Osteoblast (primary cell): ENCODE data around the gene C1QL4. TPM values are rescaled to one million over a fixed set of nuclear protein-coding genes. Genes with fewer than 3 reads are reported as not detected.

Experiments
- DNase-seq: peaks from one replicate; pipeline ENCODE4 v3.0.0; 2011; ENCODE audit warnings: low spot score, mixed read lengths; ENCODE audit not compliant: insufficient read length; ENCODE audit errors: missing footprints
- H2AFZ ChIP-seq: 2 replicates; pipeline ENCODE4 v1.6.0; 2011; ENCODE audit warnings: mild to moderate bottlenecking, low read length
- H3K27ac ChIP-seq: 2 replicates; pipeline ENCODE4 v1.5.1; 2011; ENCODE audit warnings: mild to moderate bottlenecking, low read depth, low read length, moderate library complexity
- H3K27me3 ChIP-seq: 2 replicates; pipeline ENCODE4 v1.6.0; 2012; ENCODE audit warnings: mild to moderate bottlenecking, control low read depth, inconsistent platforms, low read length, moderate library complexity; ENCODE audit not compliant: insufficient read depth
- H3K36me3 ChIP-seq: 2 replicates; pipeline ENCODE4 v1.5.1; 2011; ENCODE audit warnings: mild to moderate bottlenecking, low read length, control low read depth, moderate library complexity; ENCODE audit not compliant: insufficient read depth
- H3K4me1 ChIP-seq: 2 replicates; pipeline ENCODE4 v1.5.1; 2011; ENCODE audit warnings: mild to moderate bottlenecking, low read length, control low read depth, moderate library complexity; ENCODE audit not compliant: insufficient read depth
- H3K4me2 ChIP-seq: 2 replicates; pipeline ENCODE4 v1.6.0; 2011; ENCODE audit warnings: mild to moderate bottlenecking, low read length; ENCODE audit not compliant: insufficient read depth
- H3K4me3 ChIP-seq: fragments of 200-600 bp; sonication (generic); 3 replicates; pipeline ENCODE4 v1.5.1; 2012; ENCODE audit warnings: mild to moderate bottlenecking, low read length, inconsistent platforms; ENCODE audit not compliant: insufficient read depth
- H3K79me2 ChIP-seq: 2 replicates; pipeline ENCODE4 v1.6.0; 2012; ENCODE audit warnings: mild to moderate bottlenecking, low read length, control low read depth, inconsistent platforms; ENCODE audit not compliant: insufficient read depth
- H3K9me3 ChIP-seq: 2 replicates; pipeline ENCODE4 v1.5.1; 2011; ENCODE audit warnings: low read depth, low read length, control low read depth
- H4K20me1 ChIP-seq: 2 replicates; pipeline ENCODE4 v1.6.0; 2012; ENCODE audit warnings: mild to moderate bottlenecking, low read length, control low read depth; ENCODE audit not compliant: insufficient read depth
- total RNA-seq: library from RNA; depleted of rRNA; stranded (reverse); fragments of >200 nt; gene quantifications from 2 replicates; pipeline ENCODE4 v1.2.3, GENCODE V29; 2012
- TF ChIP-seq, protein P1 (sequence below): IDR thresholded peaks from 2 replicates; pipeline ENCODE4 v1.5.1; 2011; ENCODE audit warnings: mild to moderate bottlenecking, low read depth, low read length, moderate library complexity; ENCODE audit errors: extremely low read depth

The C1QL4 gene
- total RNA-seq, 1 donor = 0.36 TPM

DNA sequence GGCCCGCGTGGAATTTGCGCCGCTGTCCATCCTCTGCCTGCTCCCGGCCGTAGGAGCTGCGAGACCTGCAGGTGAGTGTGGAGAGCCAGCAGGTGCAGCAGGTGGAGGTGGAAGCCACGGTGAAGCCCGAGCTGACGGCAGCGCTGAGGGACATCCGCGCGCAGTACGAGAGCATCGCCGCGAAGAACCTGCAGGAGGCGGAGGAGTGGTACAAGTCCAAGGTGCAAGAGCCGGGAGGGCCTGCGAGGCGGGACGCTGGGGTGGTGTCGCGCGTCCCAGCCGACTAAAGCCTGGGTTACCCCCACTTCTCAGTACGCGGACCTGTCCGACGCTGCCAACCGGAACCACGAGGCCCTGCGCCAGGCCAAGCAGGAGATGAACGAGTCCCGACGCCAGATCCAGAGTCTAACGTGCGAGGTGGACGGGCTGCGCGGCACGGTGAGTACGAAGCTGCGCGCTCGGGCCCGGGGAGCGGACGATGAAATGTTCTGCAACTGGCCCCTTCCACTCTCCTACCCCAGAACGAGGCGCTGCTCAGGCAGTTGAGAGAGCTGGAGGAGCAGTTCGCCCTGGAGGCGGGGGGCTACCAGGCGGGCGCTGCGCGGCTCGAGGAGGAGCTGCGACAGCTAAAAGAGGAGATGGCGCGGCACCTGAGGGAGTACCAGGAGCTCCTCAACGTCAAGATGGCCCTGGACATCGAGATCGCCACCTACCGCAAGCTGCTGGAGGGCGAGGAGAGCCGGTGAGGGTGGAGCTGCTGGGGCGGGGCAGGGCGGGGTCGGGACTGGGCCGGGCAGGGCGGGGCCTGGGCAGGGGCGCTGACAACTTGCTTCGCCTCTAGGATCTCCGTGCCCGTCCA is 39.9 kb downstream of the C1QL4 start:
- H3K79me2 ChIP-seq = no peaks in the 10 kb centered on the region
- no peaks in the 10 kb centered on the region for H3K36me3 ChIP-seq
- DNase-seq = peak; percentile 80
- H3K27me3 ChIP-seq = peaks cover 54% of the 10 kb centered on the region
- no peaks in the 10 kb centered on the region for H3K4me1 ChIP-seq
- no peak overlapping the region for H3K4me3 ChIP-seq
- TF ChIP-seq, protein P1, sequence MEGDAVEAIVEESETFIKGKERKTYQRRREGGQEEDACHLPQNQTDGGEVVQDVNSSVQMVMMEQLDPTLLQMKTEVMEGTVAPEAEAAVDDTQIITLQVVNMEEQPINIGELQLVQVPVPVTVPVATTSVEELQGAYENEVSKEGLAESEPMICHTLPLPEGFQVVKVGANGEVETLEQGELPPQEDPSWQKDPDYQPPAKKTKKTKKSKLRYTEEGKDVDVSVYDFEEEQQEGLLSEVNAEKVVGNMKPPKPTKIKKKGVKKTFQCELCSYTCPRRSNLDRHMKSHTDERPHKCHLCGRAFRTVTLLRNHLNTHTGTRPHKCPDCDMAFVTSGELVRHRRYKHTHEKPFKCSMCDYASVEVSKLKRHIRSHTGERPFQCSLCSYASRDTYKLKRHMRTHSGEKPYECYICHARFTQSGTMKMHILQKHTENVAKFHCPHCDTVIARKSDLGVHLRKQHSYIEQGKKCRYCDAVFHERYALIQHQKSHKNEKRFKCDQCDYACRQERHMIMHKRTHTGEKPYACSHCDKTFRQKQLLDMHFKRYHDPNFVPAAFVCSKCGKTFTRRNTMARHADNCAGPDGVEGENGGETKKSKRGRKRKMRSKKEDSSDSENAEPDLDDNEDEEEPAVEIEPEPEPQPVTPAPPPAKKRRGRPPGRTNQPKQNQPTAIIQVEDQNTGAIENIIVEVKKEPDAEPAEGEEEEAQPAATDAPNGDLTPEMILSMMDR = no peak
- H3K9me3 ChIP-seq = no peaks in the 10 kb centered on the region
- H3K27ac ChIP-seq = no peak overlapping the region
- H4K20me1 ChIP-seq = no peaks in the 10 kb centered on the region
- peak overlapping the region; percentile 19 for H3K4me2 ChIP-seq
- H2AFZ ChIP-seq = no peak overlapping the region

DNA sequence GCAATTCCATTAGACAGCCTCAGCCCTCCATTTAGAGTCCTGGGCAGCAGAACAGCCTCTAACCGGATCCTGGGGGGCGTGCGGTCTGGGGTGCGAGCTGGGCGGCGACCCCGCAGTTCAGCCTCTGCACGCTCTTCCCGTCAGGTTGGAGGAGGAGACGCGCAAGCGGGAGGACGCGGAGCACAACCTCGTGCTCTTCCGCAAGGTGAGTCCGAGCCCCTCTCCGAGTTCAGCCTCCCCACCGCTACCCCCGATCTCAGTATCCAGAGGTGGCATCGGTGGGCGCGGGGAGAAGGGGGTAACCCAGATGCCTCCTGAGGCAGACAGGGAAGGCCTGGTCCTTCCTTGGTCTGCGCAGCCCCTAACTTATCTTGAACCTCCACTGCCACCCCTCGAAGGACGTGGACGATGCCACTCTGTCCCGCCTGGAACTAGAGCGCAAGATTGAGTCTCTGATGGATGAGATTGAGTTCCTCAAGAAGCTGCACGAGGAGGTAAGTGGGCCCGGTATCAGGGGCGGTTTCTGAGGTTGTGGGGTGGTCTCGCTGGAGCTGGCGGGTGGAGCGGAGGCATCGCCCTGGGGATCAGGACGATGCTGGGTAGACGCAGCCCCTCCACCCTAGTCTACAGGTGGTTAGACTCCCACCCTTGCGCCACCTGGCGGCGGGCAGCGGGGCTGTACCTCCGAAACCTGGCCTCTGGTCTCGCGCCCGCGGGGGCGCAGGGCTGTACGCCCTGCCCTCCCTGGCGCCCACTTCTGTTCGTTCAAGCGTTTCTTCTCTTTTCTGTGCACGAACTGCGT is 40.8 kb downstream of the C1QL4 start:
- TF ChIP-seq, protein P1 = peak; percentile 57
- no peak overlapping the region for H2AFZ ChIP-seq
- H3K4me2 ChIP-seq = peak overlapping the region; percentile 19
- peak; percentile 90 for DNase-seq
- H3K79me2 ChIP-seq = no peaks in the 10 kb centered on the region
- no peaks in the 10 kb centered on the region for H3K36me3 ChIP-seq
- H4K20me1 ChIP-seq = no peaks in the 10 kb centered on the region
- H3K4me1 ChIP-seq = no peaks in the 10 kb centered on the region
- H3K27me3 ChIP-seq = peaks cover 54% of the 10 kb centered on the region
- H3K9me3 ChIP-seq = no peaks in the 10 kb centered on the region
- no peak overlapping the region for H3K27ac ChIP-seq
- no peak overlapping the region for H3K4me3 ChIP-seq

DNA sequence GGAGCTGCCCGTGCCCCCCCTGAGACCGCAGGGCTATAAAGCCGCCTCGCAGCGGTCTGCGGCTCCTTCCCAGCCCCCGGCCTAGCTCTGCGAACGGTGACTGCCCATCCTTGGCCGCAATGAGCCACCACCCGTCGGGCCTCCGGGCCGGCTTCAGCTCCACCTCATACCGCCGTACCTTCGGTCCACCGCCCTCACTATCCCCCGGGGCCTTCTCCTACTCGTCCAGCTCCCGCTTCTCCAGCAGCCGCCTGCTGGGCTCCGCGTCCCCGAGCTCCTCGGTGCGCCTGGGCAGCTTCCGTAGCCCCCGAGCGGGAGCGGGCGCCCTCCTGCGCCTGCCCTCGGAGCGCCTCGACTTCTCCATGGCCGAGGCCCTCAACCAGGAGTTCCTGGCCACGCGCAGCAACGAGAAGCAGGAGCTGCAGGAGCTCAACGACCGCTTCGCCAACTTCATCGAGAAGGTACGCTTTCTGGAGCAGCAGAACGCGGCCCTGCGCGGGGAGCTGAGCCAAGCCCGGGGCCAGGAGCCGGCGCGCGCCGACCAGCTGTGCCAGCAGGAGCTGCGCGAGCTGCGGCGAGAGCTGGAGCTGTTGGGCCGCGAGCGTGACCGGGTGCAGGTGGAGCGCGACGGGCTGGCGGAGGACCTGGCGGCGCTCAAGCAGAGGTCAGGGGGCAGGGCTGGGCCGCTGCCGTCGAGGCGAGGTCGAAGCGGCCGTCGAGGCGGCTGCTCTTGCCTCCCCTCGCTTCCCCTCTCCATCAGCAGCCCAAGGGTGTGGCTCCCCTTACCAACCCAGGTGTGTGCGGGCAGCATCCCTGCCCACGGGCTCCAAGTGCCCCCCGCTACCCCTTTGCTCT is 41.7 kb downstream of the C1QL4 start, which contains the start of gene PRPH:
Gene PRPH, plus strand, starts transcription at position 66 of the 855 bp plus-strand sequence. Its CDS starts 54 bp downstream, at position 120.
- peak; percentile 56 for DNase-seq
- Histone ChIP-seq H3K4me2 (no peak within 1 kb of the TSS), H3K79me2 (no peaks in the 10 kb centered on the region), H3K27ac (no peak within 1 kb of the TSS), H3K36me3 (no peaks in the 10 kb centered on the region), H3K4me1 (no peaks in the 10 kb centered on the region), H3K27me3 (peaks cover 49% of the 10 kb centered on the region), H3K9me3 (no peaks in the 10 kb centered on the region), H4K20me1 (no peaks in the 10 kb centered on the region), H3K4me3 (no peak within 1 kb of the TSS), H2AFZ (no peak within 1 kb of the TSS)
- TF ChIP-seq, protein P1 = no peak
